Transverse colon (tissue), 3 donors: ENCODE results near the gene PLCE1.

ENCODE experiments used
- EP300 ChIP-seq: sonication (generic); formaldehyde crosslinking; IDR thresholded peaks from one replicate; pipeline ENCODE4 v1.6.1; 2017; ENCODE audit warnings: antibody characterized with exemption, low read depth
- POLR2A ChIP-seq: fragments of 450-650 bp; IDR thresholded peaks from one replicate; pipeline ENCODE4 v1.6.1; 2016; ENCODE audit warnings: antibody characterized with exemption, mild to moderate bottlenecking, moderate library complexity
- TF ChIP-seq, protein P1 (sequence below), 5 experiments: fragments of 200-600 bp in 3 of 5; fragments of 450-650 bp in 2 of 5; sonication (generic) in 3 of 5; IDR thresholded peaks; 1 replicate in 2 of 5; 2 replicates in 3 of 5; pipeline ENCODE4 v1.5.1; 2016 to 2017; ENCODE audit warnings: antibody characterized with exemption in 5 of 5, inconsistent platforms in 3 of 5, mild to moderate bottlenecking in 2 of 5, moderate library complexity in 1 of 5

DNA sequence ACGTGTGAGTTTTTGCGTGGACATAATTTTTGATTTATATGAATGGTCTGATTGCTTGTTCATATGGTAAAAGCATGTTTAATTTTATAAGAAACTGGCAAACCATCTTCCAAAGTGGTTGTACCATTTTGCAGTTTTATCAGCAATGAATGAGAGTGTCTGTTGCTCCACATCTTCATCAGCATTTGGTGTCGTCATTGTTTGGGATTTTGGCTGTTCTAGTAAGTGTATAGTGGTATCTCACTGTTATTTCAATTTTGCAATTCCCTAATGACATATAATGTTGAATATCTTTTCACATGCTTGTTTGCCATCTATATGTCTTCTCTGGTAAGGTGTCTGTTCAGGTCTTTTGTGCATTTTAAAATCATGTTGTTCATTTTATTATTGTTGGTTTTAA is 13.2 kb upstream of the PLCE1 start:
- TF ChIP-seq EP300 (no peak), POLR2A (no peak)
- TF ChIP-seq, protein P1, sequence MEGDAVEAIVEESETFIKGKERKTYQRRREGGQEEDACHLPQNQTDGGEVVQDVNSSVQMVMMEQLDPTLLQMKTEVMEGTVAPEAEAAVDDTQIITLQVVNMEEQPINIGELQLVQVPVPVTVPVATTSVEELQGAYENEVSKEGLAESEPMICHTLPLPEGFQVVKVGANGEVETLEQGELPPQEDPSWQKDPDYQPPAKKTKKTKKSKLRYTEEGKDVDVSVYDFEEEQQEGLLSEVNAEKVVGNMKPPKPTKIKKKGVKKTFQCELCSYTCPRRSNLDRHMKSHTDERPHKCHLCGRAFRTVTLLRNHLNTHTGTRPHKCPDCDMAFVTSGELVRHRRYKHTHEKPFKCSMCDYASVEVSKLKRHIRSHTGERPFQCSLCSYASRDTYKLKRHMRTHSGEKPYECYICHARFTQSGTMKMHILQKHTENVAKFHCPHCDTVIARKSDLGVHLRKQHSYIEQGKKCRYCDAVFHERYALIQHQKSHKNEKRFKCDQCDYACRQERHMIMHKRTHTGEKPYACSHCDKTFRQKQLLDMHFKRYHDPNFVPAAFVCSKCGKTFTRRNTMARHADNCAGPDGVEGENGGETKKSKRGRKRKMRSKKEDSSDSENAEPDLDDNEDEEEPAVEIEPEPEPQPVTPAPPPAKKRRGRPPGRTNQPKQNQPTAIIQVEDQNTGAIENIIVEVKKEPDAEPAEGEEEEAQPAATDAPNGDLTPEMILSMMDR (IDR thresholded peaks at IDR 0.05), result no peak
